Activated CD4-positive, alpha-beta T cell treated with anti-CD3 and anti-CD28 coated beads, Interleukin-2, amount 50 U/mL, for 1 hour (primary cell): ENCODE data around the gene FAXDC2.

Experiments
- DNase-seq: peaks from one replicate; pipeline ENCODE4 v3.0.0-alpha.2; 2020

FAXDC2 gene

DNA sequence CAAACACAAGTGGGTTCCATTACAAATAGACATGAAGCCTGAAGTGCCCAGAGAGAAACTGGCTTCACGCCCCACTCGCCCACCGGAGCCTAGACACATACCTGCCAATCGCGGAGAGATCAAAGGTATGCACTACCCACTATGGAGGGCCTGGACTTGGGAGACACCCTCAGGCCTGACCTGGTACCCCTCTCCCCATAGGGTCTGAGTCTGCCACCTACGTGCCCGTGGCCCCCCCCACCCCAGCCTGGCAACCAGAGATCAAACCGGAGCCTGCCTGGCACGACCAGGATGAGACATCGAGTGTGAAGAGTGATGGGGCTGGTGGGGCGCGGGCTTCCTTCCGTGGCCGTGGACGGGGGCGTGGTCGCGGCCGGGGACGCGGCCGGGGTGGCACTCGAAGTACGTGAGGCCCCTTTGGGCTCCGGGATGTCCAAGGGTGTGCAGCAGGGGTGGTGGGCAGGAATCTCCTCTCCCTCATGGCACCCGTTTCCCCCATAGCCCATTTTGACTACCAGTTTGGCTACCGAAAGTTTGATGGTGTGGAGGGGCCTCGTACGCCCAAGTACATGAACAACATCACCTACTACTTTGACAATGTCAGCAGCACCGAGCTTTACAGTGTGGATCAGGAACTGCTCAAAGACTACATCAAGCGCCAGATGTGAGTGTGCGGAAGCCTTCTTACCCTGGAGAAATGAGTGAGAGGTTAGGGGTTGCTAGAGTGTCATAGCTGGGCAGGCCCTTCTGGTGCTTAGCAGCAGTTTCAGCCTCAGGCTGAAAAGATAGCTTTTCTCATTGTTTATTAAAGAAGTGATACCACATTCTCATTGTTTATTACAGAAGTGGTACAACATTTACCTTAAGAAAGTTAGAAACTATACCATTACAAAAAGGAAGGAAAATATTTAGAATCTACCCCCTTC lies 56.5 kb downstream of the FAXDC2 start:
- no peak for DNase-seq

DNA sequence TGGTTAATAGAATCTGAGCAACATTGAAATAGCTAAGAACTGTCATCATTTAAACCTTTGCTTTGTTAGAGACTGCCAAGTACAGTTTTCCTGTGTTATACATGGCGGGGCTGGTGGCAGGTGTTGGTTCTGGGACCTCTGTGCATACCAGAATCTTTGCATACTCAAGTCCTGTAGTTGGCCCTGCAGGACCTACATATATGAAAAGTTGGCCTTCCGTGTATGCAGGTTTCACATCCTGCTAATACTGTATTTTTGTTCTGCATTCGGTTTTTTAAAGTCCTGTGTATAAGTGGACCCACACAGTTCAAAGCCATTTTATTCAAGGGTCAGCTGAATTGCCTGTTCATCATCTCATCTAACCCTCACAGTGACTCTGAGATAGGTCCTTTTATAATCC lies 58.9 kb downstream of the FAXDC2 start:
- no peak for DNase-seq

DNA sequence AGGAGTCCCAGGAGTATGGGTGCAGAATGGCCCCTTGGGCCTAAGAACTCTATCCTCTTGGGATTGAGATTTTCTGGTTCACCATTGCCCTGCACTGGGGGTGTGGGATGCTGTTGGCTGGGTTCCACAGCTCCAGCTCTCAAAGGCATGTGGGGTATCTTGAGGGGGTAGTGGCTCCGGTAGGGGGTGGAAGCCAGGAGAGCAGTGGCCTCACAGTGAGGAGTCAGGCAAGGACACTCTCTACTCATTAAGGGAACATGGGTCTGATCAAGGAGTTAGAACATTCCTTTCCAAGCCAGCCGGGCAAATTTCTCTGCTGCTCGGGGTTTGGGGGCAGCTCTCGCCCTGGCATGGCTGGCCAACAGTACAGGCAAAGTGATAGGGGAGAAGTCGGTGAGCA lies 62.2 kb downstream of the FAXDC2 start:
- no peak for DNase-seq

DNA sequence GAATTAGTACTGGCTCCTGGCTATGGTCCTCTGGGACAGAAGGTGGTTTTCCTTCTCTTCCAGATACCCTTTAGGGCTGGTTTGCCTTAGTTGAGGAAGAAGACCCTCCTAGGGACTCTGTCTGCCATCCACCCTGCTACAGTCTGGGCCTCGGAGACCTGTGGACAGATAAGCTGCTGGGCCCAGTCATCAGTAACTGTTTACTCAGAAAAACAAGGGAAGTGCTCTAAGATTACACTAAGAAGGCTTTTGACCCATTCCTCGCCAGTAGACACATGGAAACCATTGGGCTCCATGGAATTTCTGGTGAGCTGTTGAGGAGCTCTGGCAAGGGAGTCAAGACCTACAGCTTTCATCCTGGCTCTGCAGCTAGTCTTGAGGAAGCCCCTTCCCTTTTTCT lies 64.0 kb downstream of the FAXDC2 start:
- no peak for DNase-seq

DNA sequence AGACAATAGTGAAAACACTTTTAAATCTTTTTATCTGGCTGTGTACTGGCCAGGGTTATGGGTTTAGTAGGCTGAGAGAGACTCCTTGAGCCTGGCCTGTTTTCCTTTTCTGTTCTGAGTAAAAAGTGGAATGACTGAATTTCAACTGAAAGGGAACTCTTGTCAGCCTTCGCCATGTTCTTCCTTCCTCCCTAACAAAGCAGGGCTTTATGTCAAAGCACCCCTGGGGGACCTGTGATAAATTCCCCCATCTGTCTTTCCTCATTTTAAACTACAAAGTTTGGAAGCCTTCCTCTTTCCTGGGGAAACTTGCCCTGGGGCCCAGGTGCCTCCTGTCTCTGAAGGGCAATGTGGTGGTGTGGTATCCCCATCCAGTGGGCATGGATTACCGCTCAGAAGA lies 65.5 kb downstream of the FAXDC2 start:
- DNase-seq = no peak

DNA sequence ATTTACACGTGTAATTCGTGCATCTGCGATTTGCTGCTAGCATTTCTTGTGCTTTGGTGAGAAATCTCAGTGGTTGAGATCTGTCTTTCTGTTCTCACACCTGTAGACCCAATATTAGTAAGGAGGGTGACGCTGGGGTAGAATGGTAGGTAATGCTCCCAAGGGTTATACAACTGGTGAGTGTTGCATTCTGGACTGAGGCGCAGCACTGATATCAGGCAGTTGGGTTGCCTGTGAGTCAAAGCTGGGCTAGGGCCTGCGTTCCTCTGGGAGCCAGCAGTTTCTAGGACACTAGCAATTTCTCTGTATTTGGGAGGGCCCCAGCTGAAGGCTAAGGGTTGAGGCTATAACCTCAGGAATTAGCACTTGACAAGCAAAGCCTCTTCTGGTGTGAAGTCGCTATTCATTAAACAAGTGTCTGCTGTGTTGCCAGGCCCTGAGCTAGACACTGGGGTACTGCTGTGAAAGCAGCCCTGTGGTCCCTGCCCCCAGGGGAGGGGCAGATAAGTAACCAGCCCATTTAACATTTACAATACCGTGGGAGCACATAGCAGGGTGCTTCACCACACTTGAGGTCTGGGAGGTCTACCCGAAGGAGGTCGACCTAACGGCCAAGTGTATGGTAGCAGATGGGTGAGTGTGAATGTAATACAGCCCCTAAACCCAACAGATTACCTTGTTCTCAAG lies 66.5 kb downstream of the FAXDC2 start:
- DNase-seq = no peak

DNA sequence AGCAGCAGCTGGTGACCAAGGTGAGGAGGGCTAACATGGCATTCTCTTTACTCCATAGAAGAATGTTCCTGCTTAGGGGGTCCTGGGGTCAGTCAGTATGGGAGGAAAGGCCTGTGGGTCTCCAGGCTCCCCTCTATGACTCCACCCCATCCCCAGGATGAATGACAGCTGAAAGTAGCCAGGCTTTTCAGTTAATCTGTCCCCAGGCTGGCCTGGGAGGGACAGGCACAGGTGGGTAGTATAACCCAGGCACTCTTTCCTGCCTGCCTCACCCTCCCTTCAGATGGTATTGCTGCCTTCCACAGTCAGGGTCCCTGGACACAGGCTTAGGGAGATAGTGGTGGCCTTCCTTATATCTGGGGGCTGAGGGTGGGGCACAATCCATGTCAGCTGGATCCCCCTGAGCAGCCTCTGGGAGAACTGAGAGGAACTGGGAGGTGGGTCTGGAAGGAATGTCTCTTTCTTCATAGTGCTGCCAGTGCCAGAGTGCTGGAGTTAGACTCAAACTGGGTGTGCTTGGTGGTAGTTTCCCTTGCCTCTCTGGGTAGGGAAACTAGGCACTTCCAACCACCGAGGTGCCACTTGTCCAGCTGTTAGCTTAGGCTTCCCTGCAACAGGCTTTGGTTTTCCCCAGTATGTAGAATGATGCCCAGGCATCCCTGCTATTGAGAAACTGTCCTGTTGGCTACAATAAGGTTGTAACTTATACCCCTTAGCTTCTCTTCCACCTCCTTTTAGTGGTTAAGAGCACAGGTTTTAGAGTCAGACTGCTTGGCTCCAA lies 67.4 kb downstream of the FAXDC2 start:
- no peak for DNase-seq

DNA sequence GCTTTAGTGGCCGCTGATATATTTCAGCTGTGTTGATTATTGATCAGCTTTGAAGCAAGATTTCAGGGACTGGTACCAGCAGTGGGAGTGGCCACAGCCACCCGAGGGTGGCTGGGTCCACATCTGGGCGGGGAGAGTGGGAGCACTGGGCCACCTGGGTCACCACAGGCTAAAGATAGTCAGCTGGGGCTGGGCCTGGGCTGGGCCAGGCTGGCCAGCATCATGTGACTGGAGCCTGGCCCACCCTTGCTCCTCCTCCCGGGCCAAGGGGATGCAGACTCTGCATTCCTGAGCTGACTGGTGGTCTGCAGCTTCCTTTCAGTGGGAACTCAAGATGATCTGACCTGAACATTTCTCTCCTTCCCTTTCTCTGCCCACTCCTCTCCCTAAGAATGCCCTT lies 68.1 kb downstream of the FAXDC2 start:
- no peak for DNase-seq

DNA sequence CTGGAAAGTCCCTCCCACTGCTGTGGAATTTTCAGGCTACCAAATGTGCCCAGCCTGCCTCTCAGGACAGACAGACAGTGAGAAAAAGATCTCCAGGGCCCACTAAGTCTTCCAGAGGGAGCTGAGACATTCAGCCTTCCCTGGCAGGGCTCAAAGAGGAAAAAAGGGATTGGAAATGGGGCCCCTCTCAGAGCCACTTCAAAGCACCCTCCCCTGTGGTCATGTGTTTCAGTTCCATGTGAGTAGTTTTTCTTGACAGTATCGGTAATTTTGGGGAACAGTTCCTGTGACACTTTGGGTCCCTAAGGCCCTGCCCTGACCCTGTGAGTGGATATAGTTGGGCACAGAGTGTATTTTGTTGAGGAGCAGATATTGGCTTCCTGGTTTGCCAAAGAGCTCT lies 70.3 kb downstream of the FAXDC2 start:
- no peak for DNase-seq

DNA sequence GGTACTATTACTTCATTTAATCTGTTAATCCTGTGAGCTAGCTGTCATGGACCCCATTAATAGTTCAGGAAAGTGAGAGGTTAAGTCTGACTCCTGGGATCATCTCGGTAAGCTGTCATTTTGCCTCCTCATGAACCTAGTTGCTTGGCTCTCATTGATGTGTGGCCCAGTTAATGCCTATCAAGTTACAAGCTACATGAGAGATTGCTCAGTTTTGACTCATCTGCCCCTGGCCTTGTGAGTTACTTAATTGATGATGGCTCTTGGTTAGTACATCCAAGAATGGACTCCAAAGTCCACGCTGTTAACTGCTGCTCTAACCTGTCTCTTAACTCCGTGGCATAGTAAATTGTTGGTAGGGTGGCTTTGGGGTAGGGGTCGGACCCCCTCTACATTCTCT lies 71.3 kb downstream of the FAXDC2 start:
- DNase-seq = no peak

DNA sequence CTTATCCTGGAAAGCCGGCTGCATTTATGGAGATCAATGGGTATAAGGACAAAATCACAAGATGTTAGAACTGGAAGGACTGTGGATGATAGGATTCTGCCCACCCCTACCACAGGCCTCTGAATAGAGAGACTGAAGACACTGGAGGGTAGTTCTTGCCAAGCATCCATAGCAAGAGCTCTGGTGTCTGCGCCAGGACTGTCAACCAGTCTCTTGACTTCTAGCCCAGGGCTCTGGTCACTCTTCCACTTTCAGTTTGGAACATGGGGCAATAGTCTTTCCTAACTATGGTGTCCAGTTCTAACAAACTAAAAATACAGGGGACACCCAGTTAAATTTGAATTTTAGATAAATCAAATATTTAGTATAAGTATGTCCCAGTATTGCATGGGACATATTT lies 71.9 kb downstream of the FAXDC2 start:
- no peak for DNase-seq

DNA sequence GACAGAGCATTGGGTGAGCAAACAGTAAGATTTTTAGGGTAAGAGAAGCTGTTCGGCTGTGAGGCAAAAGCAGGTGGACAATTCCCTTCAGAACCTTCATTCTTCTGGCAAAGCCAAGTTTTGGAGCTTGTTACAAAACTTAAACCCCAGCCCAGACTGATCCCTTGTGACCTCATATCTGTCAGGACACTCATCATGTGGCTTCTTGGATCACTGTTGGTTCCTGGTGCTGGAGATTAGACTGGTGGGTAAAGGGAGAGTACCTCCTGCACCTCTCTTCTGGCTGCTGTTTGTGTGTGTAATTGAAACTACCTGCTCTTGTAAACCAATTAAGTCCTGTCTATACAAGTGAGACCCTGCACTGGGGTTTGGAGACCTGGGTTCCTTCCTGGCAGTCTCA lies 74.2 kb downstream of the FAXDC2 start:
- no peak for DNase-seq

DNA sequence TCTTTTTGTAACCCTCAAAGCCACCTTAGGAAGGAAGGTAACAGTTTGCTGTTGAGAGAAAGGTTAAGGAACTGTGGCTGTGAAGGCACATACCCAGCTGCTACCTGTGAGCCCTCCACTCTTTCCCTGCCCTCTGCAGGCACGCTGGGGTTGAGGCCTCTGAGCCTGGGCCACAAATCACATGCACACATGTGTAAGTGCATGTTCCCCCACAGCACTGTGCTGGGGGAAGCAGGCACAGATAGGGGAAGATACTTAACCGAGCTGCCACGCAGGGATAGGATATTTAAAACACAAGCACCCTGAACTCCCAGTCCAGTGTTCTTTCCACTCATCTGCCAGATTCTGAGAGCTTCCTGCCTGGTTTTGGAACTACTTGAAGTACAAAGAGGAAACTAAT lies 77.1 kb downstream of the FAXDC2 start:
- no peak for DNase-seq

DNA sequence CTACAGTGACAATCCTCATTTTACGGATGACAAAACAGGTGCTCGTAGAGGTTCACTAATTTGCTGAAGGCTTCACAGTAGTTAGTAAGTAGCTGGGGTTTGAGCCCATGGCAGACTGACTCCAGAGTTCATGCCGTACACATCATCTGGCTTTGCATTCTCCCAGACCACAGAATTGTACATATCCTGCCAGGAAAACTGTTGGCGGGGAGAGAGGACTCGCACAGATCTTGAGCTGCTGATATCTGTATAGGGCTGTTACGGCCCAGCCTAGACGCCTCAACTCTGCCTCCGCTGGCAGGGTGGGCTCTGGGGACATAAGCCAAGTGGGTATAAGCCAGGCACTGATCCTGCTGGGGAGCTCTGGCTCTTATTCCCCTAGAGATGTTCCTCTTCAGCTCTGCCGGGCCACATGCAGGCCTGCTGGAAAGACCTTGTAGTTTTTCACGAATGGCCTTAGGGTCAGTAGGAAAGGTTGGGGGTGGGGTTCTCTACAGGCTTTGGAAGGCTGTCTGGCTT lies 79.0 kb downstream of the FAXDC2 start:
- DNase-seq = no peak

DNA sequence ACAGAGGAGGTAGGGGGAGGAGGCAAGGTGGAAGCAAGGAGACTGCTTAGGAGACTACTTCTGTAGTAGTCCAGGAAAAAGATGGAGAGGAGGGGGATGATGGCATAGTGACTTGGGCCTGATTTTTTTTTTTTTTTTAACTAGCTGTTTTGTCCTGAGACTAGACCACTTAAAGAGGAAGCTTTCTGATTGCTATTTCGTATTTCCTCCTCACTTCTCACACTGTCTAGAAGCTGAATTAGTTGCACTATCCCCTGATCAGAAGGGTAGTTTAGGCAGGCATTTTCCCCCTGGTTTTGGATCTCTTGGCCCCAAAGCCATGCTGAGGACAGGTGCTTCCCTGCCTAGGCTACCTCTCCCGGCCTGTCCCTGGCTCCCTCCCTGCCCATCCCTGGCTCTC lies 80.3 kb downstream of the FAXDC2 start:
- DNase-seq = no peak
